AG08395 (cell line): ENCODE measurements around the gene KCNJ6.
"Not testable (repeated sequence)": the region's sequence is repeated elsewhere in the genome, so short reads cannot be mapped to it uniquely, and the experiment has no call there.

Experiments
- DNase-seq: peaks from one replicate; pipeline ENCODE4 v3.0.0; 2012; ENCODE audit warnings: mixed read lengths, low spot score

KCNJ6 gene

GRCh38 chr21:37675202-37675801 lies 241.0 kb downstream of the KCNJ6 start:
- peak; percentile 55 for DNase-seq

GRCh38 chr21:37673801-37674575 lies 242.3 kb downstream of the KCNJ6 start:
- DNase-seq = no peak

- DNase-seq = no peak
Measured at GRCh38 chr21:37671381-37671780, 244.9 kb downstream of the KCNJ6 start.

GRCh38 chr21:37670883-37671282 lies 245.4 kb downstream of the KCNJ6 start:
- peak; percentile 77 for DNase-seq

- DNase-seq = no peak
Measured at GRCh38 chr21:37669249-37669648, 247.0 kb downstream of the KCNJ6 start.

DNA sequence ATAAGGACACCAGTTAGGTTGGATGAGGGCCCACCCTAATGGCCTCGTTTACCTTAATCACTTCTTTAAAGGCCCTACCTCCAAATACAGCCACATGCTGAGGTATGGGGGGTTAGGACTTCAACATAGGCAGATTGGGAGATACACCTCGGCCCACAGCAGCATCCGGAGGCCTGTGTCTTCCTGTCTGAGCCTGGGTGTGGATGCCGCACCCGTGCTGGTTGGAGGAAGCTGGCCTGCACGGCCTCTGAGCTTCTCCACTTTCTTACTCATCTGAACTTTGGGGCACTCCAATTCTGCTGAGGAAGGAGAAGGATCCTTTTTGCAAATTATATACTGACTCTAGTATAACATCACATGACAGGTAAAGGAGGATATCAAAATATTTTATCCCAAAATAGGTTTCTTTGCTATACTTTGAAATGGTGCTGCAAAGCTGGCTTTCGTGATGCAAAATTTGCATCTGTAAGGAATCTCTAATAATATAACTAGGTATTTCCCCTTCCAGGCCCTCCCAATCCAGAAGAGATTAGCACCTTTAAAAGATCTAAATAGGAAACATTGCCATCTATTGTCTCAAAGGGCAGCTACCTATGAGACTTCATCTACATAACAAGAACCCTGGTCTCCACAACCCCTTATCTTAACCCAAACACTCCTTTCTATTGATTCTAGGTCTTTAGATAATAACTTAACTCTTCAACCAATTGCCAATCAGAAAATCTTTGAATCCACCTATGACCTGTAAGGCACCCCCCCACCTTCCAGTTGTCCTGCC lies 247.6 kb downstream of the KCNJ6 start:
- DNase-seq = no peak

GRCh38 chr21:37667380-37667779 lies 248.9 kb downstream of the KCNJ6 start:
- DNase-seq = no peak

GRCh38 chr21:37665230-37666024 lies 250.8 kb downstream of the KCNJ6 start:
- DNase-seq = no peak

- not testable (repeated sequence) for DNase-seq
Measured at GRCh38 chr21:37662227-37662626, 254.0 kb downstream of the KCNJ6 start.

DNA sequence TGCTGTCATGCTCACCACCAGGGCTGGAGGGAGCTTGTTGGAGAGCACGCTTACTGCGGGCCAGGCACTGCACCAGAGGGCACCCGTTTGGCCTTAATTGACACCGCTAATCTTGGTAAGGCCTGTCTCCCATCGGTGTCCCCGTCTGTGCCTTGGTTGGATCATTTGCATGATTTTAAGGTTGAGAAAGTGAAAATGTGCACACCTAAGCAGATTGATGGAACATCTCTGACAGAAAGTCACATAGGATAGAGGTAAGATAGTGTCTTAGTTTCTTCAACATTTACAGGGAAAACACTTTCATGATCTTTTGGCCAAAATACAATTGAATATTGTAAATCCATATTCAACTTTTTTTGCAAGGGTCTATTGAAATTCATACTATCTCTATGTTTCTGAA lies 255.5 kb downstream of the KCNJ6 start:
- no peak for DNase-seq

GRCh38 chr21:37659874-37660273 lies 256.4 kb downstream of the KCNJ6 start:
- DNase-seq = no peak

GRCh38 chr21:37658817-37659458 lies 257.3 kb downstream of the KCNJ6 start:
- DNase-seq = peak; percentile 86

- DNase-seq = no peak
Measured at GRCh38 chr21:37658121-37658816, 258.0 kb downstream of the KCNJ6 start.

DNA sequence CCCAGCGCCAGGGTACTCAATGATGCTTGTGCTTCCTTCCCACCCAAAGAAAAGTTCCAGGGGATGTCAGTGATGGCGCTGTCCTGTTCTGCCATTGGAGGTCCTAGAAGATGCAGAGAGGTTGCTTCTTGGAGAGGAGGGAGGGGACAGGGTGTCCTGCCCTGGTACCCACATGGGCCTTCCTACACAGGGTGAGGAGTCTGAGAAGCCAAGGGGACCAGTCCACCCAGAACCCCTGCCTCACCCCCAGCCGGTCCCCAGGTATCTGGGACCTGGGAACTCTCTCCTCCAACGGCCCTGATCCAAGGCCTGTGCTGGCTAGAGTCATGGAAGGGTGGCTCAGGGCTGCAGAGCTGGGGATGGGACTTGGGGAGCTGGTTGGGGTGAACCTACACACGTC lies 259.4 kb downstream of the KCNJ6 start:
- DNase-seq = no peak

DNA sequence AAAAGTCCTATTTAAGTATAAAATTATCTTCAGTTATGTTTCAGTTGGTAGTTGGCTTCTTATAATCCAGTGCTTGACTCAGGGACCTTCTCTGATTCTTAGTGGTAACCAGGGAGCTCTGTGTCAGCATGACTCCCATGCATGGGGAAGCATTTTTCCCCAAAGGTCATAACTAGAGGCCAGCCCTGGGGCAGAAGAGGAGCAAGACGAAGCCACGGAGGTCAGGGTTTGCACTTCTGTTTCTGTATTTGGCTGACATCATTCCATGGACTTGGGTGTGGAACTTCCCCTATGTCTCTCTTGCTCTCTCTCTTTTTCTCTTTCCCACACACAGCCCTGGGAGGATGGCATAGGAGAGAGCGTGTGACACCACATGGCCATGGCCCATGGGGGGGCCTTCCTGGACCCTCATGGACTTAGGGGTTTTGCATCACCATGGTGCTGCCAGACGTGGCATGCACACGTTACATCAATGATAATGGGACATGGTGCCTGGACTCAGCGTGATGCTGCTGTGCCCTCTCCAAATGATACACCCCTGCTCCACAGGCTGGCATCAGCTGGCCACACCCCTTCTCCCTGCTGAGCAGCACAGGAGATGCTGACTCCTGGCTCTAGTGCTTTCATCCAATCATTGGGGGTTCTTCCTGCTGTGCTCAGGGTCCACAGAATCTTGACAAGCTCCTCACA lies 260.5 kb downstream of the KCNJ6 start:
- no peak for DNase-seq

DNA sequence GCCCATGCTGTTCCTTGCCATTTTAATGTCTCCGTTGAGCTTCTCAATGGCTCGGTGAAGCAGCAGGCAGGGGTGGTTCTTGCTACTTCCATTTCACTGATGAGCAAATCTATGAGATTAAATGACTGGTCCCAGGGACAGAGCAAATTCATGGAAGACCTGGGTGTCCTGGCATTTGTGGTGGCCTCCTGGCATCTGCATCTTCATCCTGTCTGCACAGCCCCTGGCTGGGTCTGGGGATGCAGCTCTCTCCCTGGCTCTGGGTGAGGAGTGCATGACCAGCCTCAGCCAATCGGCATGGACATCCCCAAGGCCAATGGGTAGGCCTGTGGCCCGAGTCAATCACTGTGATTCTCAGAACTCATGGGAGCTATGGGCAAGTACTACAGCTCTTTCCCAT lies 261.7 kb downstream of the KCNJ6 start:
- no peak for DNase-seq

DNA sequence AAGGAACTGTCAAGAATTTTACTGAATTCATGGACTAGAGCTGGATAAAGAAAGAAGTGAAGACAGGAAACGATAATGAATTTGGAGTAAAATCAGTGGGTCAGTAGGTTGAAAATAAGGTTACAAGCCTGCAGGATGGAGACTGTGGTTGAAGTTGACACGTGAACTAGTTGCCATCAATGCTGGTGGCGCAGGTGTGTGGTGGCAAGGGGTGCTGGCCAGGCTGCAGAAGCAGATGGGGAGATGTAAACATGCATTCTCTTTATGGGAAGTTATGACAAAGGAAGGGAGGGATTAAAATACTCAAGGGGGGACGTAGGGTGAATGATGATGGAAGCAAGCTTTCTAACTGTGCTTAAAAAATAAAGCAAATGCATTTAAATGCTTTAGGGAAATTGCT lies 263.1 kb downstream of the KCNJ6 start:
- DNase-seq = no peak

DNA sequence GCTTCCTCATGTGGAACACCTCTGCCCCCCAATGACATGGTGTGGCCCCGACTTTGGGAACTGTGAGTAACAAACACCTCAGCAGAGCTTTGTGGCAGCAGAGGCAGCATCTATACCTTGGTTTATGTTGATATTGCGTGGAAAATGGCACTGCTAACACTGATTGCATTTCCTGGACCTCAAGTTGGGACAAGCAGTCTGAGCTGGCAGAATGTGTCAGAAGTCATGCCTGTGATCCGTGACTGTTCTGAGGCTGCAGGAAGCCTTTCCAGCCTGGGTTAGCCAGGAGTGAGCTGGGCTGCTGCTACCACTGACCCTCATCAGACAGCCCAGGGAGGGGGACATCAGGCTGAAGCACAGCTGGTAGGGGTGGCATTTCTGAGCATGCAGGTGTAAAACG lies 268.5 kb downstream of the KCNJ6 start:
- no peak for DNase-seq

DNA sequence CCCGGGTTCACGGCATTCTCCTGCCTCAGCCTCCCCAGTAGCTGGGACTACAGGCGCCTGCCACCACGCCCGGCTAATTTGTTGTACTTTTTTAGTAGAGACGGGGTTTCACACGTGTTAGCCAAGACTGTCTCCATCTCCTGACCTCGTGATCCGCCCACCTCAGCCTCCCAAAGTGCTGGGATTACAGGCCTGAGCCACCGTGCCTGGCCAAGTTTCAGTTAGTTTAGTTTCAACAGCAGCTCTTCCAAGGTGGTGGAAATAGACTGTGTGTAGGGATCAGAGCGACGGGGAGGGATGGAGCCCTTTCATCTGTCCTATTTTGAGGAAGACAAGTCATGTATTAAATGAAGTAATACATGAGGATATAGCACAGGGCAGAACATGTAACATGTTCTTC lies 269.5 kb downstream of the KCNJ6 start:
- not testable (repeated sequence) for DNase-seq

DNA sequence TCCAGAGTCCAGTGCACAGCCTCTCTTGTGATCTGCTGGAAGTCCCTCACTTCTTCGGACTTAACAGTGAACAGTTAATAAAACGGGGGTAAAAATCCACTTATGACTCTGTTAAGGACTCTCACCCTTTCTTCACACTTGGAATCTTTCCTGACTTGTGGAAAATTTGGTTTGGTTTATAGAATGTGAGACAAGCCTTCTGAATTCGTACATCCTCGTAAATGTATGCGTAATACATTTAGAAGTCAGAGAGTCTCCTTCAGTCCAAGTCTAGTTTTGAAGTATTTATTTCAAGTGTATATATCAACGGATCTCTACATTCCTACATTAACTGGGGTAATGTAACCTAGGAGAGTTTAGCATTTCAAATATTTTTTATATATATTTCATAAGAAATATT lies 270.4 kb downstream of the KCNJ6 start:
- no peak for DNase-seq
